ENCODE data around the gene LMCD1.

- TF ChIP-seq CTCF (IDR thresholded peaks at IDR 0.05) (no peak), POLR2A (IDR thresholded peaks at IDR 0.05) (no peak)
Observed at GRCh38 chr3:8581373-8581772, 79.8 kb downstream of the LMCD1 start.
